Loucy (cell line): ENCODE measurements around the gene IL17D.

Experiments used
- CTCF ChIP-seq: fragments of 200-600 bp; sonication (generic); conservative IDR thresholded peaks from 2 replicates; pipeline ENCODE4 v1.5.1; 2014; ENCODE audit warnings: mild to moderate bottlenecking, antibody characterized with exemption, low read length
- EZH2phosphoT487 ChIP-seq: fragments of 200-600 bp; IDR thresholded peaks from 2 replicates; pipeline ENCODE4 v1.6.1; 2018; ENCODE audit warnings: antibody characterized with exemption, mild to moderate bottlenecking, moderate library complexity, borderline replicate concordance

GRCh38 chr13:20729633-20730585, 26.4 kb downstream of the IL17D start:
- no peak for TF ChIP-seq CTCF
- TF ChIP-seq EZH2phosphoT487 = no peak
